ENCODE data around the gene ELP5.
"Not testable (repeated sequence)": the region's sequence is repeated elsewhere in the genome, so short reads cannot be mapped to it uniquely, and the experiment has no call there.

ELP5 gene

GRCh38 chr17:7237266-7237760 lies 14.7 kb upstream of the ELP5 start:
- DNase-seq = no peak

DNA sequence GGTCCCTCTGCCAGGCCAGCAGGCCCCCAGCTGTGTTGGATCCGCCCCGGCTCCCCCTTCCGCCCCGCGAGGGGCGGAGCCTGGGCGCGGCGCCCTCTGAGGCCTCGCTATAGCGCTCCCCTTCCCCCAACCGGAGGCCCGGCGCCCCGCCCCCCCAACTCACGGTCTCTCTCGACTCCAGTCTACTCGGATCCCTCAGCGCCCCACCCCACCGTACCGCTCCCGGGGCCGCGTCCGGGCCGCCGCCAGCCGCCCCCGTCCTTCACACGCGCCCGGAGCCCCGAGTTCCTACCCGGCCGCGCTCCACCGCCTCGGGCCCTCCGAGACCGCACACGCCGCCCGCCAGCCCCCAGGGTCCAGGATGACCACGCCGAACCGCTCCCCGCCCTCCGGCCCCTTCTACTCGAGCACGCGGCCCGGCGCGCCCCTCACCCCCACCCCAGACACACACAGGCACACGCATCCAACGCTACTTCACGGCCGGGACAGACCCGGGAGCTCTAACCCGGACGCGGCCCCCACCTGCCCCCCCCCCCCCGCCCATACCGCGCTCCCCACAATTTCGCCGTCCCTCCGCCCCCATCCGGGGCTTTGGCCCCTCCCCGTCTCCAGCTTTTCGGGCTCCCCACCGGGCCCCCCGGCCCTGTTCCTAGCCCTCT lies 14.1 kb upstream of the ELP5 start:
- DNase-seq = peak; percentile 67 to 71 (median 69)

DNA sequence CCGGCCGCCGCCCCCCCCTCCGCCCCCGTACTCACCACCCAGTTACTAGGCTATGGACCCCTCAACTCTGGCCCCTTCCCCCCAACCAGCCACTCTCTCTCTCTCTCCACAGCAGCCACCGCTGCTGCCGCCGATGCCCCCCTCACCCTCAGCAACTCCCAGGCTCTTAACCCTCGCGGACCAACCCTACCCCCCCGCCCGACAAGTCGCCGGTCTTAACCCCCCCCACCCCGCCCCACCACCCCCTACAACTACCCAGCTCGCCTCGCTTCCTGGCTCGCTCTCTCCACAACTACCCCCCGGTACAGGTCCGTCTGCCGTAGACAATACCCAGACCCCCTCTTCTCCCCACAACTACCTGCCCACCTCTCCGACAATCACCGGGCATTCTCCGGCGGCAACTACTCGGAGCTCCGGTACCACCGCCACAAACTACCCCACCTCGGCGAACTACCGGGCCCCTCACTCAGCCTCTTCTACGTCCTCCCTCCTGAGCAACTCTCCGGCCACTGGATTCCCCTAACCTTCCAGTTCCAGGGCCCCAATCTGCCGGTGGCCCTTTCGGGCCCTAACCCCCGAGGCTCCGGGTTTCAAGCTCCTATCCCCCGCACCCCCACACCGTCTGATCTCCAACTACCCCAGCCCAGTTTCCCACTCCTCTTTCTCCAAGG lies 13.5 kb upstream of the ELP5 start:
- DNase-seq = peak in 2 of 4 experiments; percentile 48 to 52

- DNase-seq = peak; percentile 94 to 96 (median 96)
Measured at GRCh38 chr17:7239091-7240027, 12.7 kb upstream of the ELP5 start, which contains the start of gene PHF23. Gene PHF23 (minus strand): TSS chr17:7239457. CDS start chr17:7239279, 178 bp downstream.

DNA sequence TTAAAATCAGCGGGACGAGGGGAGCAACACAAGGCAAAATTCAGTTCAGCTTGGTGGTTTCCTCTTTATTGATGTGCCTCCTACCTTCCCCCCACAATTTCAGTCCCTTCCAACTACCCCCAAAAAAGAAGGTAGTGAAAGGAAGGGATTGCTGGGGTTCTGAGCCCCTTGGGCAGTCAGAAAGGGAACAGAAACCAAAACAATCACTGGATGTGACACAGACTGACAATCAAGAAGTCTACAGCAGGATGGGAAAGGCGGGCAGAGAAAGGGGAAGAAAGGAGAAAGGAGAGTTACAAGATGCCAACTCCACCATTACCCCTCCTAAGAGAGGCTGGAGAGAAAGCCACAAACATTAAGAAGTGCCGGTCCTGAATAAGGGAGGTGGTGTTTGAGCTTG lies 11.6 kb upstream of the ELP5 start:
- no peak for DNase-seq

DNA sequence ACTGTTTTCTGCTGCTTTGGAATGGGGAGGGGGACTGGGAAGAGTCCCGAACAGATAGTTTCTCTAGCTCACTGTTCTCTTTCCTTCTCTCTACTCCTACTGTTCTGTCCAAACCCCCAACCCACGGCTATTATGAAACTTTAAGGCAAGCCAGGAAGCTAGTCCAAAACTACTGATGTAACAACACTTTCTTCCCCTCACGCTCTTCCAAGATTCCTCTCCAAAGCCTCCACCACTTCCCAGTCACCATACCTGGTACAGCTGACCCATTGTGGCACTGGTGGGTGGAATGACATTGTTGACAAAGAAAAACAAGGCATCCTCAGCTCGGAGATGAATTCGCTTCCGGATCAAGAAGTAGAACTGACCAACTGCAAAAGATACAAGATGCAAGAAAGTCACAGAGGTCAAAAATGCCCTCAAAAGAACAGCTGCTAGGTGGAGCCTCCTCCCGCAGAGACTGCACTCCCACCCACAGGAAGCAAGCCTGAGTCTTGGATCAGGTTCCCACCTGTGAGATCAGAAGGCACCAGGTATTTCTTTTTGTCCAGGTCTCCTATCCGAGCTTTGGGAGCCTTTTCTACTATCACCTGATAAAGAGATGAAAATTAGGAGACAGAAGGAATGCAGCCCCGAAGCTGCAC lies 10.8 kb upstream of the ELP5 start:
- no peak for DNase-seq

DNA sequence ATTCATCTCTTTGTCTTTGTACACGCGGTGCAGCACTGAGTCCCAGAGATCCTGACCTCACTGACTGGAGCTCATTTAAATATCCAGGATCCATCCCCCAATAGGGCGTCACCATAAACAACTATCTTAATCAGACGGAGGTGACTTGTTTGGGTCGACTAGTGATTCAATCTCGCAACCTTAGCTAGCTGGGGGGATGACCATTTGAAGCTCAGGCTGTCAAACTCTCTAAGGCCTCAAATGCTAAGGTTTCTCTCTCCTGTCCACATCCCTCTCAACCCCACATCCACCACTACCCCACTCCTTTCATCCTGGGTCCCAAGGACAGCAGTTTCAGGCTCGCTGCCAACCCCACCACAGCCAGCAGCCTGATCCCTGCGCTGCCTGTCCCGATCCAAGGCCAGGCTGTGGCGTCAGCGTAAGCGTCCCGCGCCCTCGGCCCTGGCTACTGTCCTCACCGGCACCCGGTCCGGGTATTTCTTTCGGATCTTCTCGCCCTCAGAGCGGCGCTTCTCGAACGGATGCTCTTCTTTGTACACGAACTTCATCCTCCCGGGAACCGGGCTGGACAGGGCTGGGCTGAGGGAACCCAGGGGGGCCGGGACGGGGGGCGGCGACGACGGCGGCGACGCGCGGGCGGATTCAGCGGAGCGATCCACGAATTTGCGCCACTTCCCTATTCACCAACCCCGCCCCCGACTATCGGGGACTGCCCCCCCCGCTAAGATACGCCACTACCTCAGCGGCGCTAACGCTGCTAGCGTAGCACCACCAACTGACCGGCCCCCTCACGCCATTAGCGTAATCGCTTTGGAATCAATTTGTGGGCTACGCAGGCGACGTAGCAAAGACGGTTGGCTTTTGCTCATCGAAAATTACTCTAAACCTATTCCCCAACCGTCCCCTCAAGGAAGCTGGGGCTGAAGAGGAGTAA lies 10.0 kb upstream of the ELP5 start, which contains the start of gene GABARAP:
GABARAP (minus strand) TSS at position 667 of the 934 bp plus-strand sequence; CDS start at position 548, 119 bp downstream.
- DNase-seq = peak; percentile 81 to 90 (median 86)

DNA sequence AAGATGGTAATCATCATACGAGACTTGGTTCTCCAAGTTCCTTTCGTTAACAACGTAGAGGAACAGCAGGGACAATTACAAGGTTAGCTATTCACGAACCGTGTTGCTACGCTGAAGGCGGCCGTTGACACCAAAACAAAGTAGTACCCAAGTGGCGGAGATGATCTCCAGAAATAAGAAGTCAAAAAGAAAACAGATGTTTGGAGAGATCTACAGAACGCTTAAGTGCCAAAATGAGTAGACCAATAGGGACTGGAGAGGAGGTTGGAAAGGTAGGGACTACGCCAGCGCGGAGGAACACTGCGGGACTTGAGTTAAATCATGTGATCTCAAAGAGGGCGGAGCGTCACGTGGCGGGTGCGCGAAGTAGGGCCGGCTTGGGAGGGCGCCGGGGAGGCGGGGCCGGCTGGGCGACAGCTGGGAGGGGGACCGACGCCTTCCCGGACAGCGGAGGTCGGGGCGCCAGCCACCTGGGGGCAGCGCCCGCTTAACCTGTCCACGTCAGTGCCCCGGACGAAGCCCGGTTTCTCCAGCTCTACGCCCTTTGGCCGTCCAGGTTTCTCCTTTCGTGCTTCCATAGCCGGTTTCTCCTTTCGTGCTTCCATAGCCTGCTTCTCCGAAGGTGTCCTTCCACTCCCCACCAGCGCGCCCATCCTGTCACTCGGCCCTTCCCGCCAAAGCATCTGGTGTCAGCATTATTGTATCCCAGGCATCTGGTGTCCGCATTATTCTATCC lies 9.1 kb upstream of the ELP5 start:
- DNase-seq = peak; percentile 79 to 88 (median 86)

DNA sequence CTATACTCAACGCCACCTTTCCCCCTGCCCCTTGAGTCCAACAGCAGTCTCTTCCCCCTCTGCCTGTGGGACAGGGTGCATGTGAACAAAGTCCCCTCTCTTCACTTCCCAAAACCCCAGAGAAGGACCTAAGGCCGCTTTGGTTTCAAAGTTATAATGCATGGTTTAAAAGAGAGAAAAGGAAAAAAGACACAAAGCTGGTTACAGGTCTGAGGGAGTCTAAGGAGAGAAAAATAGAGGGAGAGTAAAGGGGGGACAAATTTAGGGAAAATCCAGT lies 8.6 kb upstream of the ELP5 start:
- no peak for DNase-seq

GRCh38 chr17:7243838-7244237 lies 8.2 kb upstream of the ELP5 start:
- DNase-seq = not testable (repeated sequence)

DNA sequence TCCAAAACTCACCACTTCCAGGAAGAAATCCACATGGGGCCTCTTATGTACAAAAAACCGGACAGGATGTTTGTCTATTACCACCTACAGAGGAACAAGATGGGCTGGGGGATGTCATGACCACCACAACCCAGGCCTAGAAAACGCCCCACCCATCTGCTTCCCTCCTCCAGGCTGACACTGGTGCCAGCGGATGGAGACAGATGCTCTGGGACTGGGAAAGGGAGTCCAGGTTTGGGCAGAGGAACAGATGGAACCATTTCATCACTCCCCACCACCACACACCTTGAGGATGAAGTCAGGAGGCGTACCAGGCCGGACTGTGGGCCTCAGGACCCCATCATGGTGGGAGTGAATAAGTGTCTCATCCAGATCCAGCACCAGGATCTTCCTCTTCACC lies 5.2 kb upstream of the ELP5 start:
- DNase-seq = no peak

GRCh38 chr17:7248796-7249195 lies 3.2 kb upstream of the ELP5 start:
- DNase-seq = no peak

DNA sequence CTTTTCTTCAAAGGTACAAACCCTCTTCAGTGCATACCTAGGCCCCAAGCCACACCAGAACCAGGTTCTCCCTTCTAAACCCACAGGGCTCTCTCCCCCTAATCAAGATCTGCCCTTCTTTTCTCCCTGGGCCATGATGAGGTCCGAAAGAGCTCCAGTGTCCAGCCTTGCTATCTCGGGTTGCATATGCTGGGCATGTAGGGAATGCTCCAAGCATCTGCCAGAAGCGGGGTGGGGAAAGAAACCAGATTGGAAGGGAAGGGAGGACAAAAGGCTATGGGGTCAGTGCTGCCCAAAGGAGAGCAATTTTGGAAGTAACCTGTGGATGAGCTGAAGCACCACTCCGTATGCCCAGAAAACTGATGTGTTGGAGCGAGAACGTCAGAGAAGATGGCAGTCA lies 2.8 kb upstream of the ELP5 start:
- DNase-seq = no peak

- DNase-seq = no peak
Measured at GRCh38 chr17:7249830-7250229, 2.2 kb upstream of the ELP5 start.

GRCh38 chr17:7250695-7251627 lies 1.1 kb upstream of the ELP5 start:
- no peak for DNase-seq

DNA sequence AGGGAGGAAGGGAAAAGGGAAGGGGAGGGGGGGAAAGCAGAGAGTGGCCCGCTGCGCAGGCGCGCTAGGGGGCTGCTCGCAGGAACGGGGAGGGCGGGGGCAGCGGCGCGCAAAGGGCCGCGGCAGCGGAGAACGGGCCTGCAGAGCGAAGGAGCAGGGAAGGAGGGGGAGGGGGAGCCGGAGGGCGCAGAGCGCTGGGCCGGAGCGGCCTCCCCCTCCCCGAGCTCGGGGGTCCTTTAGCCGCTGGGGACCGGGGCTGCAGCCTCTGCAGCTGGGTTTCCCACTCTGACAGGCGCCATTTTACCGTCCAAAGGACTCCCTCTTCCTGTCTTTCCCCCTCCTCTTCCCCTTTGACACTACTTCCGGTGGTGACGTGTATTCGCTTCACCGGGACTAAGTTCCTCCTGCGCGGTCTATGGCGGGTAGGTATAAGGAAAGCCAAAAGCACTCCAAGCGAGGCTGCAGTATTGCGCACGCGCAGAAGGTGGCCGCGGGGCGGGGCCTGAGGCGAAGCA lies 297 bp upstream of the ELP5 start, which contains the start of gene CTDNEP1:
CTDNEP1 (minus strand) TSS at position 74 of the 515 bp plus-strand sequence. CDS start 438 bp downstream, outside the sequence.
- DNase-seq = peak; percentile 96 to 99 (median 96)

GRCh38 chr17:7253082-7253481 lies 1.1 kb downstream of the ELP5 start:
- no peak for DNase-seq

GRCh38 chr17:7254511-7254910 lies 2.5 kb downstream of the ELP5 start:
- DNase-seq = no peak

DNA sequence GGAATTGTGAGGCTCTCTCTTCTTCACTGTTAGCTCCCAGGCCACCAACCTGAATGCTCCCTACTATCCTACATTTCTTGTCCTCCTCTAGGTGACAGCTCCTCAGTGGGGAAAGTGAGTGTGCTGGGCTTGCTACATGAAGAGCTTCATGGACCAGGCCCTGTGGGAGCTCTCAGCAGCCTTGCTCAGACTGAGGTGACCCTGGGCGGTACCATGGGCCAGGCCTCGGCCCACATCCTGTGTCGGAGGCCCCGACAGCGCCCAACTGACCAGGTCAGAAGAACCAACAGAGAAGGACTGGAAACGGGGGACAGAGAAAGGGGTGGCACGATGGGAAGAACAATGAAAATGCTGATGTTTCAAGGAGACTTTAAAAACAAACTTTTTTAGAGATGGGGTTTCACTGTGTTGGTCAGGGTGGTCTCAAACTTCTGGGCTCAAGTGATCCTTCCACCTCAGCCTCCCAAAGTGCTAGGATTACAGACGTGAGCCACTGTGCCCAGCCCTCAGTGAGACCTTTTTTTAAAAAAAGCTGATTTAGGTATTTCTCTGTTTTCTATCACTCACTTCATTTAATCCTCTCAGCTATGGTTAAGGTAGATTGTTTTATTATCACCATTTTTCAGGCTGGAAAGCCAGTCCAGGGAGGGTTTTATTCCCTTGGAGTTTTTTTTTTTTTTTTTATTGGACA lies 4.9 kb downstream of the ELP5 start:
- DNase-seq = no peak

Measured in activated CD4-positive, CD25-positive, alpha-beta regulatory T cell (primary cell).